ENCODE measurements around the gene ZC3H14. TPM values are rescaled to one million over a fixed set of nuclear protein-coding genes. Genes with fewer than 3 reads are reported as not detected.

Gene ZC3H14
- total RNA-seq, 1 donor from 2014 or later = 140 TPM

- Mint-ChIP-seq H3K9me3 (no peaks in the 10 kb centered on the region), H3K27ac (no peak overlapping the region), H3K27me3 (ENCODE audit: insufficient read depth, low read depth) (no peaks in the 10 kb centered on the region), H3K4me1 (no peaks in the 10 kb centered on the region), H3K4me3 (no peak overlapping the region), H3K36me3 (peaks cover 34% of the 10 kb centered on the region)
- Histone ChIP-seq H3K79me2 (ENCODE audit: low read depth) (no peaks in the 10 kb centered on the region), H3K4me3 (no peak overlapping the region), H3K9me3 (ENCODE audit: low read depth) (no peaks in the 10 kb centered on the region), H3K4me1 (peaks cover 5% of the 10 kb centered on the region), H3K4me2 (no peak overlapping the region), H3K36me3 (peaks cover 39% of the 10 kb centered on the region), H3K27me3 (no peaks in the 10 kb centered on the region), H3K27ac (peak overlapping the region; percentile 12), H3K9ac (no peak overlapping the region), H3F3A (ENCODE audit: low read depth) (no peaks in the 10 kb centered on the region), H2AFZ (replicated peaks) (no peak overlapping the region), H4K20me1 (ENCODE audit: low read depth) (peaks cover 4% of the 10 kb centered on the region)
- no peak for DNase-seq (ENCODE audit: low spot score)
- TF ChIP-seq EZH2phosphoT487 (IDR thresholded peaks at IDR 0.05) = no peak
- no peak for TF ChIP-seq CTCF (IDR thresholded peaks at IDR 0.05)
- TF ChIP-seq EZH2 (IDR thresholded peaks at IDR 0.05) = no peak
These were observed 50.1 kb downstream of the ZC3H14 start for GRCh38 chr14:88612981-88613380.

GRCh38 chr14:88613552-88614010, 50.7 kb downstream of the ZC3H14 start:
- Histone ChIP-seq H3K27me3 (no peaks in the 10 kb centered on the region), H3K4me2 (no peak overlapping the region), H4K20me1 (ENCODE audit: low read depth) (peaks cover 4% of the 10 kb centered on the region), H2AFZ (replicated peaks) (no peak overlapping the region), H3F3A (ENCODE audit: low read depth) (no peaks in the 10 kb centered on the region), H3K9me3 (ENCODE audit: low read depth) (no peaks in the 10 kb centered on the region), H3K79me2 (ENCODE audit: low read depth) (no peaks in the 10 kb centered on the region), H3K4me1 (peaks cover 9% of the 10 kb centered on the region), H3K36me3 (peaks cover 38% of the 10 kb centered on the region), H3K27ac (no peak overlapping the region), H3K9ac (no peak overlapping the region), H3K4me3 (no peak overlapping the region)
- TF ChIP-seq CTCF (IDR thresholded peaks at IDR 0.05) = no peak
- no peak for TF ChIP-seq EZH2phosphoT487 (IDR thresholded peaks at IDR 0.05)
- no peak for TF ChIP-seq EZH2 (IDR thresholded peaks at IDR 0.05)
- Mint-ChIP-seq H3K36me3 (peaks cover 31% of the 10 kb centered on the region), H3K27me3 (ENCODE audit: insufficient read depth, low read depth) (no peaks in the 10 kb centered on the region), H3K4me3 (no peak overlapping the region), H3K9me3 (no peaks in the 10 kb centered on the region), H3K27ac (no peak overlapping the region), H3K4me1 (no peaks in the 10 kb centered on the region)
- DNase-seq (ENCODE audit: low spot score) = no peak

- Histone ChIP-seq H2AFZ (replicated peaks) (no peak overlapping the region), H3K4me1 (peaks cover 9% of the 10 kb centered on the region), H3K9me3 (ENCODE audit: low read depth) (no peaks in the 10 kb centered on the region), H4K20me1 (ENCODE audit: low read depth) (peaks cover 4% of the 10 kb centered on the region), H3K27me3 (no peaks in the 10 kb centered on the region), H3K4me3 (no peak overlapping the region), H3K79me2 (ENCODE audit: low read depth) (no peaks in the 10 kb centered on the region), H3K27ac (no peak overlapping the region), H3K36me3 (peaks cover 30% of the 10 kb centered on the region), H3K9ac (no peak overlapping the region), H3K4me2 (no peak overlapping the region), H3F3A (ENCODE audit: low read depth) (no peaks in the 10 kb centered on the region)
- DNase-seq (ENCODE audit: low spot score) = no peak
- Mint-ChIP-seq H3K27me3 (ENCODE audit: insufficient read depth, low read depth) (no peaks in the 10 kb centered on the region), H3K36me3 (peaks cover 25% of the 10 kb centered on the region), H3K4me3 (no peak overlapping the region), H3K9me3 (no peaks in the 10 kb centered on the region), H3K4me1 (no peaks in the 10 kb centered on the region), H3K27ac (no peak overlapping the region)
- TF ChIP-seq CTCF (IDR thresholded peaks at IDR 0.05) (no peak), EZH2 (IDR thresholded peaks at IDR 0.05) (no peak), EZH2phosphoT487 (IDR thresholded peaks at IDR 0.05) (no peak)
These were observed 51.5 kb downstream of the ZC3H14 start for GRCh38 chr14:88614218-88614907.

Data from neural progenitor cell (in vitro differentiated cells).